Measurements from ENCODE around the gene RFX2. TPM values are rescaled to one million over a fixed set of nuclear protein-coding genes. Genes with fewer than 3 reads are reported as not detected.
A peak's percentile ranks its signal among the peaks of the same experiment; 100 is the strongest.

Gene RFX2
- total and polyA plus RNA-seq, 2 donors, result 12.8 to 13.4 TPM

- WGBS, result 7% methylated on average over 16 of the region's 16 CpGs
- H3K4me1 ChIP-seq (ENCODE audit: insufficient read depth), result peaks cover under 1% of the 10 kb centered on the region
- DNase-seq (ENCODE audit: extremely low spot score), result no peak
- no peak overlapping the region for H3K4me3 ChIP-seq (ENCODE audit: low read depth, low read length)
- peak overlapping the region; percentile 80 for H3K27ac ChIP-seq (ENCODE audit: low read depth)
- no peaks in the 10 kb centered on the region for H3K36me3 ChIP-seq (ENCODE audit: insufficient read depth)
These were observed 44.5 kb downstream of the RFX2 start for GRCh38 chr19:6065685-6066374.

DNA sequence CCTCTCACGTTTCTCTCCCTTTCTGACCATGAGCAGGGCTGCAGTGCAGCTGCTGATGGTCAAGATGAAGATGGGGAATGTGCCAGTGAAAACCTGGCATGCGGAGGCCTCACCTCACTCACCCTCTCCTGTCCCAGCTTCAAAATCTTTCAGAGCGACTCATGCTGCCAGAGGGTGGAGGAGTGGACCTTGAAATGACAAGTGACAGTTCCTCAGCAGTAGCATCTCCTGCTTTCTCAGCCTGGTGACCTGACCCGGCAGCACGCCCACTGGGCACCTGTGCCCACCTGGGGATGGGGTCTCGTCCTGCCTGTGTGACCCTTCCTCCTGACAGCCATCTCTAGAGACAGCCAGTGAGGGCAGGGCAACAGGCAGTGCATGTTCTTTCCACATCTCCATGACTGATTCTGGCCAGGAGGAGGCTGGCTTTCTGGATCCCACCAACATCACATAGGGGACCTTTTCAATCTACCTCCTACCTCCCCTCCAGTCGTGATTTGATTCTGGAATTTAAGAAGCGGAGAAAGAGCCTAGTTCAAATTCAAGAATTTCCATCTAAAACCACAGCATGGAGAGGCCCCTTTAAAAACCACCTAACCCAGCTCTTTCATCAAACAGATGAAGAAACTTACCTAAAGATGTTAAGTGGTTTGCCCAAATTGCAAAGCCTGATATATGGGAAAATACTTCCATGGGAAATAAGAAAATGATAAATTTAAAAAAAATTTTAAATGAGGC, 45.8 kb downstream of the RFX2 start:
- no peaks in the 10 kb centered on the region for H3K36me3 ChIP-seq (ENCODE audit: insufficient read depth)
- no peak overlapping the region for H3K4me3 ChIP-seq (ENCODE audit: low read depth, low read length)
- peaks cover 3% of the 10 kb centered on the region for H3K4me1 ChIP-seq (ENCODE audit: insufficient read depth)
- no peak overlapping the region for H3K27ac ChIP-seq (ENCODE audit: low read depth)
- 76% methylated on average over 8 of the region's 8 CpGs for WGBS
- no peak for DNase-seq (ENCODE audit: extremely low spot score)

DNA sequence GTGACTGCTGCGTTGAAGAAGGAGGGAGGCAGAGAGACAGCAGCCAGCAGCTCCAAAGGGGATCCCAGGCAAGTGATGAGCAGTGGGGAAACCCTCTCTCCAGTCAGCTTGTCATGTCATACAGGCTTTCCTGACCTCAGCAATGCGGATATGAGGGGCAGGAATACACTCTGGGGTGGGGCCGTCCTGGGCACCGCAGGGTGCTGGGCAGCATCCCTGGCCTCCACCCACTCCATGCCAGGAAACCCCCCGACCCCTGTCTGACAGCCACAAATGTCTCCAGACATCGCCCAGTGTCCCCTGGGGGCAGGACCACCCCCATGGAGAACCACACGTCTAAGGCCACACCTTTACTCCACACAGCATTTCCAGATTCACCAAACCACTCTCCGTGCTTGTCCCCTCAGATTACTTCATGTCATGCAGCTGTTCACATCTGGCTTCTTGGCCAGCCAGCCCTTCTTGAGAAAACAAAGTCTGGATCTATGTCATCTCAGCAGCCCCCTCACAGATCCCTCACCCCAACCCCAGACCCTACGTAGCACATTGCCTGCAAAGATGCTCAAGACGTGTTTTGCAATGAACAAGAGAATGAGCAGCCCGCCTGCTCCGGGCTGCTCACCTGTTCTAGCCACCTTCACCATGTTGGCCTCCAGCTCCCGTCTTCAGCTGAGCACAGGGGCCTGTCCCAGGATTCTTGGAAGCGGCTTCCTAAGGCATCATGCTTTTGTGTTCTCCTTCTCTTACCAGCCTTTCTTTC, 46.5 kb downstream of the RFX2 start:
- no peaks in the 10 kb centered on the region for H3K36me3 ChIP-seq (ENCODE audit: insufficient read depth)
- H3K27ac ChIP-seq (ENCODE audit: low read depth), result no peak overlapping the region
- WGBS, result 57% methylated on average over 14 of the region's 14 CpGs
- H3K4me3 ChIP-seq (ENCODE audit: low read depth, low read length), result no peak overlapping the region
- peaks cover 3% of the 10 kb centered on the region for H3K4me1 ChIP-seq (ENCODE audit: insufficient read depth)
- DNase-seq (ENCODE audit: extremely low spot score), result no peak

- no peak for DNase-seq (ENCODE audit: extremely low spot score)
- H3K27ac ChIP-seq (ENCODE audit: low read depth), result no peak overlapping the region
- peaks cover 3% of the 10 kb centered on the region for H3K4me1 ChIP-seq (ENCODE audit: insufficient read depth)
- H3K36me3 ChIP-seq (ENCODE audit: insufficient read depth), result no peaks in the 10 kb centered on the region
- WGBS, result 86% methylated on average over 17 of the region's 17 CpGs
- H3K4me3 ChIP-seq (ENCODE audit: low read depth, low read length), result no peak overlapping the region
These were observed 47.2 kb downstream of the RFX2 start for GRCh38 chr19:6062961-6063575.

DNA sequence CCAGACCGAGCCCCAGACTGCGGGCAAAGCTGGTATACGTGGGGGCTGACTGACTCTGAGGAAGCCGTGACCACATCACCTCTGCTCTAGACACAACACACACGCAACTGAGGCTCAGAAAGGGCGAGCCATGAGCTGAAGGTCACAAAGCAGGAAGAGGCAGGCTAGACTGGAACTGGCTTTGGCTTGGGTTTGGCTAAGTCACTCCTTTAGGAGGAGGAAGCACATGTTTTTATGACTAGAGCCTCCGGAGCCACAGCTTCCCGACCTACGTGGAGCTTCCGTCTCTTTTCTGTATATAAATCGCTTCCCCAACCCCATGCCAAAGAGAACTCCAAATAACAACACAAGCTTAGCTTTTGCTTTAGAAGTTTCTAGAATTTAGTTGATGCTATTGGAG, 48.0 kb downstream of the RFX2 start:
- Histone ChIP-seq H3K4me3 (ENCODE audit: low read depth, low read length) (no peak overlapping the region), H3K4me1 (ENCODE audit: insufficient read depth) (peaks cover 3% of the 10 kb centered on the region)
- 38% methylated on average over 11 of the region's 11 CpGs for WGBS

DNA sequence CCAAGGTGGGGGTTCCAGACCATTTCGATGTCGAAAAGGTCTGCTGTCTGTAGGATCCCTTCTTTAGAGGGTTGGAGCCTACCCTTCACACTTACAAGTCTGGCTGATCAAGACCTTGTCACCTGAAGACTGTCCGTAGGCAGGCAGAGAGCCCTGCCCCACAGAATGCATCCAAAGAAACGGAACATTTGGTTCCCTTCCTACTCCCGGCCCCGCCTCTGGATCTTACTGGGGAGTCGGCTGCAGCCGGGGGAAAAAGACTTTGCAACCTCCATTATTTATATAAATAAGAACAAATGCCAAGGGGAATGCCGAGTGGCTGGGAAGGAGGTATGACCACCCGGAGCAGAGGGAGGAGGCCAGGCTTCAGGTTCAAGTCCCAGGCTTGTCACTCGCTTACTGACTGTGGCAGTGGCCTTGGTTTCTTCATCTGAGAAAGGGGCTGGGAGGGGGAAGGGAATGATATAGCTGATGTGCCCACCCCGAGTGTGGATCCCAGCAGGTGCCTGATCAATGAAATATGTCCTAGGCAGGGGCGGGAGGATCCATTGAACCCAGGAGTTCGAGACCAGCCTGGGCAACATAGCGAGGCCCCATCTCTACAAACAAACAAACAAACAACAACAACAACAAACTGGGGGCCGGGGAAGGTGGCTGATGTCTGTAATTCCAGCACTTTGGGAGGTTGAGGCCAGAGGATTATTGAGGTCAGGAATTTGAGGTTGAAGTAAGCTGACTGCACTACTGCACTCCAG, 48.7 kb downstream of the RFX2 start:
- H3K4me3 ChIP-seq (ENCODE audit: low read depth, low read length), result no peak overlapping the region
- 35% methylated on average over 16 of the region's 16 CpGs for WGBS
- DNase-seq (ENCODE audit: extremely low spot score), result no peak
- H3K4me1 ChIP-seq (ENCODE audit: insufficient read depth), result peaks cover 3% of the 10 kb centered on the region
- H3K27ac ChIP-seq (ENCODE audit: low read depth), result peak overlapping the region; percentile 43
- H3K36me3 ChIP-seq (ENCODE audit: insufficient read depth), result no peaks in the 10 kb centered on the region

More for the DNA sequence above, 48.0 kb downstream of the RFX2 start:
- Histone ChIP-seq H3K27ac (ENCODE audit: low read depth) (peak overlapping the region; percentile 43), H3K36me3 (ENCODE audit: insufficient read depth) (no peaks in the 10 kb centered on the region)
- DNase-seq (ENCODE audit: extremely low spot score), result no peak

DNA sequence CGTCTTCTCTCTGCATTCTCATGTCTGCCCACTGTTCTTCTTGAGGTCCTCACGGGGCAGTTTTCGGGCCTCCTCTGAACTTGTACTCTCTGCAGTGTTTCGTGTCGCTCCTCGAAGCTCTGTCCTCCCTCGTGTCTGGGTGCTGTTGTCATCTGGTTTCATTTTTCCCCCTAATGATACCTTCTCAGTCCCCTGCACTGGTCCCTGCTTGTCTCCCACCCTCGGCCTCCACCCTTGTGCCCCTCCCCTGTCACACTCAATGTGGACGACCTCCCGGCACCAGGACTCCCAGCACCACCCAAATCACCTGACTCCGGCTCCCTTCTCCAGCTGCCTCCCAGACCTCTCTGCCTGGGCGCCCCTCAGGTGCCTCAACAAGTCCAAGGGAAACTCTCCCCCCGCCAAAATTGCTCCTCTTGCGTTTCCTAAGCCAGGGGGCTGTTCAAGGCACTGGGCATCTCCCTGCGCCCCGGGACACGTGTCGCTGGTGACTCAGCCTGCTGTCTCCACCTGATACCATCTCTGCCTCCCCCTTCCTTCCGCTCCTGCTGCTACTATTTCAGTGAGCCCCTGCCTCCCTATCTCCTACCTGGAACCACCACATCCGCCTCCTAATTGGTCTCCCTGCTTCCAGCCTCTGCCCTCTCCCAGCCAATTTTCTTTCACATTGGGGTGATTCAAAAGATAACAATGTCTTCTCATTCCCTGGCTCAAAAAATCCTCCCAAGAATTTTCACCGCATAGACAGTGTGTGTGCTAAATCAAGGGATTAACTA, 49.5 kb downstream of the RFX2 start:
- Histone ChIP-seq H3K4me3 (ENCODE audit: low read depth, low read length) (no peak overlapping the region), H3K4me1 (ENCODE audit: insufficient read depth) (peaks cover 3% of the 10 kb centered on the region), H3K27ac (ENCODE audit: low read depth) (peak overlapping the region; percentile 65), H3K36me3 (ENCODE audit: insufficient read depth) (no peaks in the 10 kb centered on the region)
- no peak for DNase-seq (ENCODE audit: extremely low spot score)
- WGBS, result 59% methylated on average over 21 of the region's 21 CpGs

DNA sequence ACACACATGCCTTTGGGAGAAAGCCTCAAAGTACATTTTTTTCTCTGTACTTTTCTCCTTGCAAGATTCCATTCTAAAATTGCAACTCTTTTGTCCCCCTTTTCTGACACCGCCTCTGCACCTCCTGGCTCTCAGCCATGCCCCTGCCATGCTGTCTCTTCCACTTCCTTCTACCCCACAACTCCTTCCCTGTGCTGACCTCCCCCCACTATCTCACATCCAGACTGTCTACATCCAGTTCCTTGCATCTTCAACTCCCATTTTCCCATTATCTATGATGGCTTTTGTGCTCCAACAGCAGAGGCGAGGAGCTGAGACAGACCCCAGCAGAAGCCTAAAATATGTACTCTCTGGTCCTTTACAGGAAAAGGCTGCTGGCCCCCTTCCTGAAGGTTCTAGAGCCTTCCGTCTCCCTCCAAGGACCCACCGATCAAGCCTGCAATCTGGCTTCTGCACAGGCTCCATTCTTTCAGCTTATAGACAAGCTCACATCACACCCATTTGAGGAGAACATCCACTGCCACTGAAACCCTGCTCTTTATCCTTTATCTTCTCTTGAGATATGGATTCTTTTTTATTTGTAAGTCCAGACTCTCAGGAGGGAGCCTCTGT, 50.2 kb downstream of the RFX2 start:
- no peak for DNase-seq (ENCODE audit: extremely low spot score)
- WGBS, result 81% methylated on average over 4 of the region's 4 CpGs

DNA sequence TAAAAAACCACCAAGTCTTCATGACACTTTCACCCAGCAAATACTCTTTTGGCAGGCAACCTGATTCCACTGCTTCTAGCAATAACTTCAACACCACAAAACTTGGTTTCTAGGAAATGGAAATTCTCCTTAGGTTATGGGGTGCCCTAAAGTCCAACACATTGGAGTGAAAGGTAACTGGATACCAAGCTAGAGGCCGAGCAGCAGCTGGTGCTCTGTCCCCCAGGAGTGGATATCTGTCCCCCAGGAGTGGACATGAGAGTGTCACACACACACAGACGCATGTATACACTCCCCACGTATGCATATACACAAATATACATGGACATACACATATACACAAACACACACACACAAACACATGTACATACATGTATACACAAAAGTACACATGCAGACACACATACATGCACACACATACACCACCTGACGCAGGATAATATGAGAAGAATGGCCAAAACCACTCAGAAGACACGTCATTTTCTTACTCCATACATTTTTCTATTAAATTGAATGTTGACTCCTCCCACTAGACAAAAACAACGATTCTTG, 50.8 kb downstream of the RFX2 start:
- no peak overlapping the region for H3K27ac ChIP-seq (ENCODE audit: low read depth)
- no peak overlapping the region for H3K4me3 ChIP-seq (ENCODE audit: low read depth, low read length)
- DNase-seq (ENCODE audit: extremely low spot score), result no peak
- no peaks in the 10 kb centered on the region for H3K36me3 ChIP-seq (ENCODE audit: insufficient read depth)
- 81% methylated on average over 6 of the region's 6 CpGs for WGBS
- H3K4me1 ChIP-seq (ENCODE audit: insufficient read depth), result peaks cover 3% of the 10 kb centered on the region

More for the DNA sequence above, 50.2 kb downstream of the RFX2 start:
- Histone ChIP-seq H3K36me3 (ENCODE audit: insufficient read depth) (no peaks in the 10 kb centered on the region), H3K27ac (ENCODE audit: low read depth) (no peak overlapping the region), H3K4me3 (ENCODE audit: low read depth, low read length) (no peak overlapping the region), H3K4me1 (ENCODE audit: insufficient read depth) (peaks cover 3% of the 10 kb centered on the region)

GRCh38 chr19:6058518-6059201, 51.6 kb downstream of the RFX2 start:
- DNase-seq (ENCODE audit: extremely low spot score), result no peak
- WGBS, result 67% methylated on average over 17 of the region's 17 CpGs
- Histone ChIP-seq H3K36me3 (ENCODE audit: insufficient read depth) (no peaks in the 10 kb centered on the region), H3K4me3 (ENCODE audit: low read depth, low read length) (no peak overlapping the region), H3K27ac (ENCODE audit: low read depth) (no peak overlapping the region), H3K4me1 (ENCODE audit: insufficient read depth) (peaks cover 3% of the 10 kb centered on the region)

DNA sequence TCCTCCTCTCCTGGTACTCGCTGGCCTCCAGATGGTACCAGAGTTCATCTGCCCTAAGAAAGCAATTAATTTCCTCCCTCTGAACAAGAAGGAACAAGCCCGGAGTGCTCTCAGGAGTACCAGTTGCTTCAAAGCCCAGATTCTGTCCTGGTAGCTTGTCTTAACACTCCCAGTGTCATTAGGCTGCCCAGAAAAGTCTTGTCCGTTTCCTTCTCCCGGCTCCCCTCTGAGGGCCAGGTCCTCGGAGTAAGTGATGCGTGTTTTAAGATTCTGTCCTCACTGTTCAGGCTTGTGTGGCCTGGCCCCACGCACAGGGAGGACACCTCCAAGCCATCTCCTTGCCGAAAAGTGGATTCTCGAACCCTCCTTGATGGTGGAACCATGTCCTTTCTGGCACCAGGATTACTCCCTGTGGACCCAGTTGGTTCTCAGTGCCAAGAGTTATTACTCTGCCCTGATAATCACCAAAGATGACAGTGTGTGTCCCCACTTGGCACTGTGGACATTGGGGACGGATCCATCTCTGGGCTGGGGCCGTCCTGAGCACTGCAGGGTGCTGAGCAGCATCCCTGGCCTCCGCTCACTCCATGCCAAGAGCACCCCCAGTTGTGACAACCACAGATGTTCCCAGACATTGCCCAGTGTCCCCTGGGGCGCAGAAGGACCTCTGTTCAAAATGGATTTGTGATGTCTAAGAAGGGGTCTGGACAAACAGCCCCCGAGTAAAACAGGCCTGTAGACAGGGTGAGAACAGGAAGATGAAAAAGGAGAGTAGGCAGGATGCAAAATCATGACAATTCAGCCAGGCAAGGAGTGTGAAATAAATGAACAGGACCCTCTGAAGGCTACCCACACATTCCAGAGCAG, 52.4 kb downstream of the RFX2 start:
- H3K4me1 ChIP-seq (ENCODE audit: insufficient read depth), result peaks cover 3% of the 10 kb centered on the region
- WGBS, result 72% methylated on average over 14 of the region's 14 CpGs
- no peaks in the 10 kb centered on the region for H3K36me3 ChIP-seq (ENCODE audit: insufficient read depth)
- no peak for DNase-seq (ENCODE audit: extremely low spot score)
- H3K4me3 ChIP-seq (ENCODE audit: low read depth, low read length), result no peak overlapping the region
- H3K27ac ChIP-seq (ENCODE audit: low read depth), result peak overlapping the region; percentile 76
